GF-D8 (cell line): ENCODE measurements around the gene SNHG17.
"Not testable (repeated sequence)": the region's sequence is repeated elsewhere in the genome, so short reads cannot be mapped to it uniquely, and the experiment has no call there.

ENCODE experiments used
- DNase-seq: peaks from one replicate; lab custom pipeline; 2025; lab: John Stamatoyannopoulos, UW

Gene SNHG17

DNA sequence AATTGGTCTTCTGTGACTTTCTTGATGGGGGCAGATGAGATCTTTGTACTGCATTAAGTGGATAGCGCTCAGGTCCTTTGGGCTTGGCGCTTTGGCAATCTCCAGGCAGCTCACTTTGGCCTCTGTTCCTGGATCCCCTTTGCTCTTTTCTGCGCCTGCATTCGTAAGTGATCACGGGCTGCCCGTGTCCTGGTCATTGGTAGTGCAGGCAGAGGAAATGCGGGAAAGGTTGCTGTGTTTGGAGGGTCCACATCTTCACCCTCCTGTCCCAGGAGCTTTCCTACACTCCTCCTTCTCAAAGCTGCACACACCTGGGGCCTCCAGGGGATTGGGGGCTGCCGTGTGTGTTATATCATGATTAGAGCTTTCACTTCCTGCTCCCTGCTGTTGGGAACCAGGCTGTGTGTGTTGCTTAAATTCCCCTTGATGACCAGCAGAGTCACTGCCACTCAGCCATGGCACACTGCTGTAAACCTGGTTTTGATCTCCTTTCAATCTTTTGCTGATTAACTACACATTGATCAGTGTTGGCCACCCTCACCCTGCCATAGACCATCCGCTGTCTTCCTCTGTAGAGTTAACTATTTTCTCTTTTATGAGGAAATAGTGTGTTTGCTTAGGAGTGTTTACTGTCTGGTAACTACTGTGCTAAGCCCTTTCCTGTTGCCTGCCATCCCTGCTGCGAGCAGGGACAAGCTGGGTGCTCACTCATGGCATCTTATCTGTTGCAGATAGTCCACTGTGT, 13.0 kb upstream of the SNHG17 start:
- peak; percentile 7 for DNase-seq

DNA sequence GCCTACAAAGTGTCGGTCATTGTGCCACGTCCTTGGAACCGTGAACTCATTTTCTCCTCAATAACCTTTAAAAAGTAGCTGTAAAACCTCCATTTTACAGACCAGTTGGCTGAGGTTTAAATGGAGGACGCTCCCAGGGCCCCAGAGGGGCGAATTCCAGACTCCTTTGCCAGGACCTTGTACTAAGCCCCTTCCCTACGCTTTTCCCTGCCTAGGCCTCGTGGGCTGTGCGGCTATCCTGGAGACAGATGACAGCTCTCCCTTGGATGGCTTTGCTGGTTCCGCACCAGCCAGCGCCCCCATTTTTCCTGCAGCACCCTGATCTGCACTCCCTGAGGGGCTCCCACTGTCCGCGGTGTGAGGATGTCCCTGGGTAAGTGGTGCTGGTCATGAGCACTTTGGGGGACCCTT, 12.1 kb upstream of the SNHG17 start:
- no peak for DNase-seq

DNA sequence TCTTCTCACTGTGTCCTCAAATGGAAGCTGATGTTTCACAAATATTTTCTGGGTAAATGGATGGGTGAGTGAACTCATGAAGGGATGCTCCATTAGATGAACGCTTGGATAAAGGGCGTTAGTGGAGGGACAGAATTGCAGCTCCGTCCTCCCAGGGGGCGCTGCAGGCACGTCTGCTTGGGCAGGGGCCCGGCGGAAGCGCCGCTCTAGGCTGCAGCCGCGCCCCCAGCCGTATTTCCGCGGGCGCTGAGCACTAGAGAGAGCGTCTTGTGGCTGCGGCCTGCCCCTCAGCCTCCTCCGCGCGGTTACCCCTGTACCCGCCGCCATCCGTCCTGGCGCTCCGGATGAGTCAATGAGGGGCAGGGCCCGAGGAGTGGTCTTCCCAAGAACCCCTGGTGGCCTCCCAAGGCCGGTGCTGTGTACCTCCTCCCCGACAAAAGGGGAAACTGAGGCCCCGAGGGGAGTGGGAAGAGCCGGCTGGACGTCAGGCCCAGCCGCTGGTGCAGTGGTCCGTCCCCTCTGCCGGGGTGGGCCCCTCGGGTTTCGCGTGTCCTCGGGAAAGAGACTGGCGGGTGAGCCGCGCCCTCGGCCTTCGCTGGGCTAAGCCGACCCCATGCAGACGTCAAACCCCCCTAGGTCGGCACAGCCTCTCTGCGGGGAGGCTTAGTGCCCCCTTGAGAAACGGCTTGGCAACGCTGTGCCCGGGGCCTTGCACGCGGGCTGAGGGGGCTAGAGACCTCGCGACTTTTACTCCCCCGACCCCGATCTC, 11.5 kb upstream of the SNHG17 start:
- peak; percentile 75 for DNase-seq

DNA sequence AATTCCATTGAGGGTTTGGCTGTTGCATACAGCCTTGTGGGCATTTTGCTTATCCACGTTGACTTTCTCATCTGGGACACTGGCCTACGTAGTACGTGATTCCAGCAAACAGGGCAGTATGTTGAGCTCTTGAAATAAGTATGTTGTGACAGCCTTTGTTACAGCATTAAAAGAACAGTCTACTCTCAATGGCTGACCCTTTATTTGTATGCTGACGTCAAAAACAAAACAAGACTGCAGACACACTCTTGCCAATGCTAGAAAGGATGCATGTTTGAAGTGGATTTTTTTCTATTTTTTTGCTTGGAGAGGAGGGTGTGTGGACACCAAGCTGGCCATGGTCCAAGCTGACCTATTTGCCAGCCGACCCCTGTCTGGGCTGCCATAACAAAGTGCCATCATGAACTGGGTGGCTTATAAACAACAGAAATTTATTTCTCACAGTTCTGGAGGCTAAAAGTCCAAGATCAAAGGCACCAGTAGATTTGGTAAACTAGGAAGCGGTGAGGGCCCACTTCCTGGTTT, 10.8 kb upstream of the SNHG17 start:
- DNase-seq, result no peak

DNA sequence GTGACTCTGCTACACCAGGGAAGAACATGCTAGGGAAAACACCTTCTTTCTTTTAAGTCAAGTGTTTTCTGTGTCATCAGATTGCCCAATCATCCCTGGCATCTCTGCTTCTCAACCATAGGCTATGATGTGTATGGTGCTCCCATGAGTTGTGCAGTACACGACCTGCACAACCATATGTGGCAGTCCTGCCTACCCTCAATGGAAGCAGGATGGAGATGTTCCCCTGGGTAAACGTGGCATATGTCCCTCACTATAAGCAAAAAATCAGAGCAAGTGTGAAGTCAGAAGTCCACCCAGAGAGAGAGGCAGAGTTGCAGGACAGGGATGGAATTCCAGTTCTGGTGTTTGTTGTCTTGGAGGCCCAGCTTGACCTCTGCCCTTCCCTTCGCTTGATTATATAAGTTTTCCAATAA, 10.3 kb upstream of the SNHG17 start:
- no peak for DNase-seq

DNA sequence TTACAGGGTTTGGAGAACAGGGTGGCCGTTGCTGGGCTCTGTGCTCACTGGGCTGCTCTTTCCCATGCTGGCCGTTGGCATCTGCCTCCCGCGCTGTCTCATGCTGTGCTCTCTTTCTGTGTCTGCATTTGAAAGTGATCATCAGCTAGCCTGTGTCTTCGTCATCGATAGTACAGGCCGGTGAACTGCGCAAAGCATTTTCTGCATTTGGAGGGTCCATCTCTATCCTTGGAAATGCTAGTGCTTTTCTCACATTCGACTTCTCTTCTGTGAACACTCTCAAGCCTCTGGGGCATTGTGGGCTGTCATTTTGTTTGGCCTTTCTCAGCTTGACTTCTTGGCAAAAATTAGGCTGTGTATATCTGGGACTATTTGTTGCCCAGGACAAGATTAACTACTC, 6.8 kb upstream of the SNHG17 start:
- DNase-seq, result no peak

DNA sequence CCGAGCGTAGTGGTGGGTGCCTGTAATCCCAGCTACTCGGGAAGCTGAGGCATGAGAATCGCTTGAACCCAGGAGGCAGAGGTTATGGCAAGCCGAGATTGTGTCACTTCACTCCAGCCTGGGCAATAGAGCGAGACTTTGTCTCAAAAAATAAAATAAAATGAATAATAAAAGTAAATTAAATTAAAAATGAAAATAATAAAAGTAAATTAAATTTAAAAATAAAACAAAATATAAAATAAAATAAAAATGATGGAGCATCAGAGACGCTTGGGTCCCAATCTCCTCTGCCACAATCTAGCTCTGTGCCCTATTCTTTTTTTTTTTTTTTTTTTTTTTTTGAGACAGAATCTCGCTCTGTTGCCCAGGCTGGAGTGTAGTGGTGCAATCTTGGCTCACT, 6.0 kb upstream of the SNHG17 start:
- DNase-seq, result not testable (repeated sequence)

DNA sequence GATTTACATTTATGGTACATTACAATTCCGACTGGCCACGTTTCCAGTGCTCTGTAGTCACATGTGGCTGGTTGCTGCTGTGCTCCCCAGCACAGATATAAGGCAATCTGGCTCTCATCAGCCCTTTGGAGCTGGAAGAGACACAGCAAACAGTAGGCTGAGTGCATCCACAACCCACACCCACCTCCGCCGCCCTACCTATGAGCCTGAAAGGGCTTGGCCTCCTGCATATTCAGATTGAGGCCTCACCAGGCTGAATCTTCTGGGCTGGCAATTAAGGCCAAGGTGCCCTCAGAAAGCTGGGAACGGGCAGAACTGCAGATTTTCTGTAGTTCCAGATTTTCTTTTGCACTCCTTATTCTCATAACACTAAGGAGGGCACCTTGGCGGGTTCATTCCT, 2.7 kb upstream of the SNHG17 start:
- no peak for DNase-seq

DNA sequence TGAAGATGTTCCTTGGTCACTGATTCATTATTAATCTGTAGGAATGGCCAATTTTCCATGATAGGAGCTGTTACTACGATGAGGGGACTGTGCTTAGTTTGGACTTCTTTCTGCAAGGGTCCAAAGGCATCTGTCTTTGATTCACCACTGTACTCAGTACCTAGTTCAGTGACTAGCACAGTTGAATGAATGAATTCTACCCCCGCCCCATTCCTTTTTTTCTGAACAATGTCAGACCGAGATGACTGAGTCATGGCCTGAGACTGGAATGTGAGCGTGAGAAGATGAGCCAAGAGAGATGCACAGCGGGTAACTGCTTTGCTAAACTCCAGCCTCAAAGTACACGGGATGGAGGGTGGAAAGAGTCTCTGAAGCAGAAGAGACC, 419 bp upstream of the SNHG17 start:
- DNase-seq, result no peak

DNA sequence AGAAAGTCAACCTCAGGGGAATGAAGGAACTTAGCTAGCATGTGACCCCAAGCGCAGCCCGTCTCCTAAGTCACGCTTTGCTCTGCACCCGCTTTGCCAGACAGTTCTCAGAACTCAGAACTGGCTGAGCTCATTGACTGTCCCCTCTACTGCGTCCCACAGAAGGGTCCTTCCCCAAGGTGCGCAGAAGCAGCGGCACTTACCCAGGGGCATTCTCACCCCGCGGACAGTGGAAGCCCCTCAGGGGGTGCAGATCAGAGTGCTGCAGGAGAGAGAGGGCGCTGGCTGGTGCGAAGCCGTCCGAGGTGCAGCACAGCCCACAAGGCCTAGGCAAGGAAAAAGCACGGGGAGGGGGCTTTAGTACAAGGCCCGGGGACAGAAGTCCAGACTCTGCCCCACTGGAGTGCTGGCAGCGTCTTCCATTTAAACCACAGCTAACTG, 807 bp downstream of the SNHG17 start:
- peak; percentile 26 for DNase-seq

DNA sequence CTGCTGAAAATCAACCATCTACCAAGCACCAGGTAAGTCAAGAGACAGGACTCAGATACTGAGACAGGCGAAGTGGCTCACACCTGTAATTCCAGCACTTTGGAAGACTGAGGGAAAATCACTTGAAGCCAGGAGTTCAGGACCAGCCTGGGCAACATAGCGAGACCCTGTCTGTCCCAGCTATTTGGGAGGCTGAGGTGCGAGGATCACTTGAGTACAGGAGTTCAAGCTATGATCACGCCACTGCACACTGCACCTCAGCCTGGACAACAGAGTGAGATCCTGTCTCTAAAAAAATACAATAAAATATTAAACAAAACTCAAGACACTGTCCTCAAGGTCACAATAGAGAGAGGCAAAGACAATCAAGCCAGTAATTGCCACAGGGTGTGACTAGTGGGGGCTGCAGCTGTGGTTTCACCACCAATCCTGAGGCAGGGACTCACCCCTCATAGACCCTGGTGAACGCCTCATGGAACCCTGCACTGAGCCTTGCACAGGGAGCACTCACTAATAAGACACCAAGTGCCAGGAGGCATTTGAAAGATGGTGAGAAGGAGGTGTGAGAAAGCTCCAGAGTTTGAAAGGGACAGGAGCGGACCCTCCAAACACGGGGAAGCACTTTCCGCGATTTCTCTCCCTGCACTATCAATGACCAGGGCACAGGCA, 1.7 kb downstream of the SNHG17 start:
- no peak for DNase-seq

DNA sequence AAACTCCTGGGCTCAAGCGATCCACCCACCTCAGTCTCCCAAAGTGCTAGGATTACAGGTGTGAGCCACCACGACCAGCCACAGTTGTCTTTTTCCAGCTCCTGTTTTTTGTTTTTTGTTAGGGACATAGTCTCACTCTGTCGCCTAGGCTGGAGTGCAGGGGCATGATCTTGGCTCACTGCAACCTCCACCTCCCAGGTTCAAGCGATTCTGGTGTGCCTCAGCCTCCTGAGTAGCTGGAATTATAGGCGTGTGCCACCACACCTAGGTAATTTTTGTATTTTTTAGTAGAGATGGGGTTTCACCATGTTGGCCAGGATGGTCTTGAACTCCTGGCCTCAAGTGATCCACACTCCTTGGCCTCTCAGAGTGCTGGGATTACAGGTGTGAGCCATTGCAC, 2.3 kb downstream of the SNHG17 start:
- DNase-seq, result not testable (repeated sequence)

DNA sequence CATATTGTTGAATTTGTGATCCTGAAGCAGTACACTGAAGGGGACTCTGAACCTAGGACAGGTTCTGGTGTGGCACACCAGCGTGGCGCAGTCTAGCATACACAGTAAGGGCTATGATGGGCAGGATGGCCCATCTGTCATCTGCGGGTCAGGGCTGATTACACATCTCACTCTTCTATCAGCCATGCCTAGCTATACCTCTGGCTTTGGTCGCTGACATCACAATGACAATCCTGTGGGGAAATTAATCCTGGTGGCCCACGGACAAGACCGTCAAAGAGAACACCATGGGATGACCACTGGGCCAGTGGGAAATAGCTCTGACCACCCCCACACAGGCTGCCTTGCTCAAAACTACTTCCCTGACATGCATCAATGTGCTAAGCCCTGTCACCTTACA, 2.8 kb downstream of the SNHG17 start:
- no peak for DNase-seq

DNA sequence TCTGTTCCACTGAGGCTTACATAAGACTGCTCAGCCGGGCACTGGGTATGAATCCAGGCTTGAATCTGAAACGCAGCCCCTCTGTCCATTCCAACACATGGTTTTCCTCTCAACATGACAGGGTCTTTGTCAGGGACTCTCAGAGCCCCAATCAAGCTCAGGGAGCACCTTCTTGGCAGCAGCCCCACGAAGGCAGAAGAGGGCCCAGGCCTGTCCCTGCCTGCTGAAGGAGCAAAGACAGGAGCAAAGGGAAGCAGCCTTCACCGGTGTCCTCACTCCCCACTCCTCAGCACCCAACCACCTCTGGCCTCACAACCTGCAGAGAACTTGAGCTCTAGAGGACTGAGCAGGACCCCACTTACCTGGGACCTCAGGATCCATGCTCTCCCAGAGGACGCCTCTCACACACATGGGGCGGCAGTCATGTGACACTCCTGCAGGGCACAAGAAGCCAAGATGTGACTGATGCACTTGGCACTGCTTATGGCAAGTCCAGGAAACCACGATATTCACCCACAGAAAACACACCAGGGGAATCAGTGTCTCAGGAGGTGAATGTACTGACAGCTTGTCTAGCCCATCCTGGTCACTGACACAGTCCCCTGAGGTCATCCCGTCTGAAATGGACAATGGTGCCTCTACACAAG, 4.3 kb downstream of the SNHG17 start:
- no peak for DNase-seq

DNA sequence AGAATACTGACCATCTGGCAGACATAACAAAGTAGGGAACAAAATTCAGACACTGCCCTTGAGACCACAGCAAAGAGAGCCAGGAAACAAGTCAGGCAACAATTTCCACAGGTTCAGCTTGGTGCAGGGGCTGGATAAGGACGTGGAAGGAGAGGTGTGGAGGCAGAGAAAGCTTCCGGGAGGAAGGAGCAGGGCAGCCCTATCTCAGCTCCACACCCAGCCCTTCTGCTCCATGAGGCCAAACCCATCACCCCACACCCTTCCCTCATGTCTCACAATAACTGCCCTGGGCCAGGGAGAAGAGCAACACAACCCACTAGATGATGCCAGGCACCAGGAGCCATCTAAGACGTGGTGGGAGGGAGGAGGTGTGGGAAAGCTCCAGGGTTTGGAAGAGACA, 5.8 kb downstream of the SNHG17 start:
- no peak for DNase-seq

DNA sequence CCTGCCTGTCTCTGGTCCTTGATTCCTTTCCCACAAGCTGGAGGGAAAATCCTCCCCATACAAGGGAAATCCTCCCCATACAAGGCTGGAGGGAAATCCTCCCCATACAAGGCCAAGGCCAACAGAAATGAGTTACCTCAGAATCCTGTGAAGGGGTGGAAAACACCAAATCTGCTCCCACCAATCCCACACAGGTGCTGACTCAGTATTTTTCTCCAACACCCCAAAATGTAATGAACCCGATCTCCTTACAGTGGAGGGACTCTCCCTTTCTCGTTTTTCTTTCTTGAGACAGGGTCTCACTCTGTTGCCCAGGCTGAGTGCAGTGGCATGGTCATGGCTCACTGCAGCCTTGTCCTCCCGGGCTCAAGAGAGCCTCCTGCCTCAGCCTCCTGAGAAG, 6.3 kb downstream of the SNHG17 start:
- DNase-seq, result no peak

DNA sequence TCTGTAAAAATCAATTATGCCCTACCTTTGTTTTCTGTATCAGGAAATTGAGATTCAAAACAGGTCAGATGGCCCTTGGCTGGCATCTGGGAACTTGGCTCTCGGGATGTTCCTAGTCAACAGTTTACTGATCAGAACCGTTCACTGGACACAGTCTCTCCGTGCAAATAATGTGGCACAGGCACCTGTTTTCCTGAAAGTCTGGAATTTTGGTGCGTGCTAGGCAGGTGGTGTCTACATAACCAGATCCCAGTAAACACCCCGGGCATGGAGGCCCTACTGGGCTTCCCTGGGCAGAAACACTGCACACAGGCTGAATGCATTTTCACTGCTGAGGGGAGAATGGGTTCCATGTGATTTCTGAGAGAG, 7.5 kb downstream of the SNHG17 start:
- no peak for DNase-seq

DNA sequence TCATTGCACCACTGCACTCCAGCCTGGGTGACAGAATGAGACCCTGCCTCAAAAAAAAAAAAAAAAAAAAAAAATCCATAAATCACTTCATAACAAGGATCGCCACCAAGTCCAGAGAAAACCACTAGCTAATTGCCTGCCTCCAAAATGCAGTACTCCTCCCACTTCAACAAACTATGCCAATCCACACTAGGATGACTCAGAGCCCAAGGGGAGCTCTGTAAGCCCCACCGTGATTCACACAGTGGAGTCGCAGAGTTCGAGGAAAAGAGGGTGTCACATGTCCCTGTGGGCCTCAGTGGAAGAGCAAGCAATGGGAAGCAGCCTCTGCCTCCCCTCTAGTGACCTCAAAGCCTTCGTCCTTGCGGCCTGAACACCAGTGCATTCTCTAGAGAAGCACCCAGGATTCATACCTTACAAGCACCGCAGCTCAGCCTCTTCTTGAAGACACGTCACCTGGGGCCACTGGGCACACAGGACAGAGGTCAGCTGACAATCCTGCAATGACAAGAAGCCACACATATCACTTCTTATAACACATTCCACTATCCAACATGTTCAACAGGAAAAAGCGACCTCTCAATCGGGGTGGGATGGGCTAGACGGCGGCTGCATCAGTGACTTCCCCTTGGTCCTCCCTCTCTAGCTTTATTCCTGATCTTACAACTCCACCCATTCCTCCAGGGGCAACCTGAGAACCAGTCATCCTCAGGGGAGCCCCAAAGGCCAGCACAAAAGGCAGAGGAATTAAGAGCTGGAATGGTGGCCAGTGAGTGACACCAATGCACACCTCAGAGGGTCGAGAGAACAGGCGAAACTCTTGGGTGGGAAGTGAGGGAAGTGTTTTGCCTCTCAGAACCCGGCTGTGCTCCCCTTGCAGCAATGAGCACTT, 8.9 kb downstream of the SNHG17 start:
- no peak for DNase-seq

DNA sequence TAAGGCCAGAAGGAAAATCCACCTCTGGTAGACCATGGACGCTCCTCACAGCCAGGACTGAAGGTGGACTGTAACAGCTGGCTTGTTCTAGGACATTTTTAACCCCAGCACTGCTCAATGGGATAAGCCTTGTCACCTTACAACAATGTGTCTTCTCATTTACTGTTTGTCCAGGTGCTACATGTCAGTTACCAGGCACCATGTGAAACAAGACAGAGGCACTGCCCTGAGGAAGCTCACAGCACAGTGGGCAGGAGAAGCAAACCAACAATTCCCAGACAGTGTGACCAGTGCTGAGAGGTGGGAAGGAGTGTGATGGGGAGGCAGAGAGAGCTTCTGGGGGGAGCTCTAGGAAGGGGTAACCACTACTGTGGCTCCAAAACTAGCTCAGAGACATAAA, 10.7 kb downstream of the SNHG17 start:
- DNase-seq, result no peak

DNA sequence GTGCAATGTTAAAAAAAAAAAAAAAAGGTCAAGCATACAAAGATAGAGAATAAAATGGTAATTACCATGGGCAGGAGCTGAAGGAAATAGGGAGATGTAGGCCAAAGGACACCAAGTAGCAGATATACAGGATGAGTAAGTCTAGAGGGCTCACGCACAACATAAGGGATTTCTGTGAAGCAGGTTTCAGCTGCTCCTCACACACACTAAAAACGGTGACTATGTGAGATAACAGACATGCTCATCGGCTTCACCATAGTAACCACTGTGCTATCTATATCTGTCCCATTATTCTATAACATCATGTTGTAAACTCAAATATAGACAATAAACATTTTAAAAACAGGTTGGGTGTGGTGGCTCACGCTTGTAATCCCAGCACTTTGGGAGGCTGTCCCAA, 11.6 kb downstream of the SNHG17 start:
- no peak for DNase-seq

DNA sequence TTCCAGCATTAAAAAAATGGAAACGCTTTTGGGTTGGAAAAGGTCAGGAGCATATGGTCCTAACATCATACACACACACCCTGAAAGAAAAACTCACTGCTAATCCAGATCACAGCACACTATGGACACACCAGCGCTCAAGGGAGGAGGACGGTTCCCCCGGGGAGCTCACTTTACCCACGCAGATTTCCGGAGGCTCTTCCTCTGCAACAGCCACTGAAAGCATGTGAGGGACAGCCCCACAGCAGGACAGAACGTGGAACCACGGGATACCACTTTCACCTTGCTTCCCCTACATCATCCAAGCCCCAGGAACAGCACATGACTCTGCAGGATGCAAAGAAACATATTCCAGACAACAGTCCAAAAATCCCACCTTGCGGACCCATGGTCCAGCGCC, 13.2 kb downstream of the SNHG17 start:
- no peak for DNase-seq
